Pons (tissue), 1 donor: ENCODE data around the gene COL12A1.
A peak's percentile ranks its signal among the peaks of the same experiment; 100 is the strongest.
"Not testable (repeated sequence)": the region's sequence is repeated elsewhere in the genome, so short reads cannot be mapped to it uniquely, and the experiment has no call there.

Experiments
- DNase-seq: peaks from one replicate; pipeline ENCODE4 v3.0.0-alpha.2; 2016; ENCODE audit warnings: low spot score

Gene COL12A1

DNA sequence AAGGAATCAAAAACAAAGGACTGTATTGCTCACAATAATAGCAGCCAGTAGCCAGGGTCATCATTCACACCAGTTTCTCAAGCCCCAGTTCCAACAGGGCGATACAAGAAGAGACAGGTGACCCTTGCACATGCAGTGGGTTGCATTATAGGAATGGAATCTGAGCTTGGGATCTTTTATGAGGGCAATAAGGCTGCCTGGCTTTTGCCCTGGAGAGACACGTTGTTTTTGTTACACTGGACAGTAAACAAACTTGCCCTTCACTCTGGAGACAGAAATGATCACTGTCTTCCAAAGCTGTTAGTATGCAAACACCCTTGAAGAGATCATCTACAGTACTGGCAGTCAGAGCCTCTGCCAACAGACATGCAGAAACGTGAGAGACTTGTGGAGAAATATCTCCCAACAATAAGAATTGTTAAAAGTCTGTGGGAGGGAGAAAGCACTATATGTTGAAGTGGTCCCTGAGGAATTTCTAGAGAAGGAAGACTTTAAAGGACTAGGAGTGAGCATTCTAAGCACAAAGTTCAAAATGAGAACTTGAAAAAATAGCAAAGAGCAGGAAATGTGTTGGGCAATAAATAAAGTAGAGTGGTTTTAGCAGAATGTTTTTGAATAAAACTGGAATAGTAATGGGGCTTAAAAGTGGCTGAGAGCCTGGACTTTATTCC lies 6.2 kb upstream of the COL12A1 start:
- DNase-seq: no peak

- DNase-seq: peak; percentile 83
These were observed 5.3 kb upstream of the COL12A1 start for GRCh38 chr6:75210885-75211739.

GRCh38 chr6:75209184-75209723 lies 3.4 kb upstream of the COL12A1 start:
- DNase-seq: no peak

GRCh38 chr6:75208298-75209183 lies 2.7 kb upstream of the COL12A1 start:
- DNase-seq: peak; percentile 84

DNA sequence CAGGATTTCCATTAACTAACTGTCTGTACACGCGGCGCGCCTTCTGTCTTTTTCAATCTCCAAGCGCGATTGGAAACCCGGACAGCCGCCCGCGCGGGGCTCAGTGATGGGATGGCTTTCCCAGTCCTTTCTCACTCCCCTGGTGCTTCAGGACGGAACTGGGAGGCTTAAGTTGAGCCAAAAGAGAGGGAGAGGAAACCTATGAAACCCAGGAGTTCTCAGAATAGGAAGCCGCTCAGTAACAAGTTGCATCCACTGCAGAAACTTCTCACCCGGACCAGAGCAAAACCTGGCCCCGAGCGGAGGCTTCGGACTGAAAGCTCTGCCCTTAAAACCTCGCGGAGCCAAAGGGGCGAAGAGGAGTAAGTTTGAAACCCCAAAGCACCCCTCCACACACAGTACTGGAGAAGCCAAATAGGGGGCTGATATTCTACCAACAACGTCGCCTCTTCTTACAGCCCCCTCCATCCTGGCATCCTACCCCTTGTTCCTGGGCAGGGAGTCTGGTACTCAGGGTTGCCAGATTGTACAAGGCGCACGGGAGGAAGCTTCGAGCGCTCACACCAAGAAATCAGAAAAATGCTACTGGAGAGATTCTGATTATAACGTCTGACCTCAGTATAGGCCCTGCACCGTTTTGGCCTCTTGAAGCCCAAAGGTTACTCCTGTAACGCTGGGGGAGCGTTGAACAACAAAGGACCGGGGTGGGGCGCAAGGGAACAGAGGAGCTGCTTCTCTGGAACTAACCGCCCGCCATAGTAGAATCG lies 906 bp upstream of the COL12A1 start:
- no peak for DNase-seq

- DNase-seq: no peak
These were observed 686 bp downstream of the COL12A1 start for GRCh38 chr6:75204959-75205775.

- DNase-seq: peak; percentile 56
These were observed 1.5 kb downstream of the COL12A1 start for GRCh38 chr6:75204217-75204958.

- DNase-seq: no peak
These were observed 2.1 kb downstream of the COL12A1 start for GRCh38 chr6:75203721-75204120.

DNA sequence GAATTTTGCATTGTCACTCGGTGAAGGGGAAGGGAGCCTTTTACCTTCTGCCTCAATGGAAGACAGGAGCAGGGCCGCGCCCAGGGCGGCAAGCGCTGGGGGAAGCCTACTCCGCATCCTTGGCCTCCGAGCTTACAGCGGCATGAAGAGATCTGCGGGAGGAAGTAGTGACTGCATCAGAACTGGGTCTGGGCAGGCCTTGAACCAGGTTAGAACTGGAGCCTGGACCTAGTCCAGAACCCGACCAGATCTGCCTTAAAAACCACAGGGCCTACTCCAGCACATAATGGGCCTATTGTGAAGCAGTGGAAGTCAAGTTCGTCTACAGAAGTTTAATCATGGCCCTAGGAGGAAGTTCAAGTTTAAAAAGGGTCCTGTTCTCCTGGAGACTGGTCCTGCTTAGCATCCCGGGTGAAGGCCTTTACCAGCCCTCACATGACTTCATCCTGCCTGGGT lies 3.1 kb downstream of the COL12A1 start:
- no peak for DNase-seq

- no peak for DNase-seq
These were observed 3.8 kb downstream of the COL12A1 start for GRCh38 chr6:75201901-75202672.

GRCh38 chr6:75201021-75201420 lies 4.8 kb downstream of the COL12A1 start:
- no peak for DNase-seq

DNA sequence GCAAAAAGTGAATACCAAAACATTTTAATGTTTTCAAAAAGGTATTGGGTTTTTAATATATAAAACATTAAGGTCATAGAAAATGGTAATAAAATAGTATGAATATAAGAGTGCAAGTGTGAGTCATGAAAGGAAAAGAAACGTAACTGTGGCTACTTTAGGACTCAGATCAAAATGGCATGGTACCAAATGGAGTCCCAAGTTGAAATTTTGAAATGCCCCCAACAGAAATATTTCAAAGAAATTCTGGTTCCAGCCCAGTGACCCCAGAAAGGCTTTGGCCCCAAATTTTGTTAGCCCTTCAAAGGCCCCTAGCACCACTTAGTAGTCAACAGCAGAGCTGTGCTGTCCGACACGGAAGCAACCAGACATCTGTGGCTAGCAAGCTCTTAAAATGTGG lies 6.0 kb downstream of the COL12A1 start:
- no peak for DNase-seq

DNA sequence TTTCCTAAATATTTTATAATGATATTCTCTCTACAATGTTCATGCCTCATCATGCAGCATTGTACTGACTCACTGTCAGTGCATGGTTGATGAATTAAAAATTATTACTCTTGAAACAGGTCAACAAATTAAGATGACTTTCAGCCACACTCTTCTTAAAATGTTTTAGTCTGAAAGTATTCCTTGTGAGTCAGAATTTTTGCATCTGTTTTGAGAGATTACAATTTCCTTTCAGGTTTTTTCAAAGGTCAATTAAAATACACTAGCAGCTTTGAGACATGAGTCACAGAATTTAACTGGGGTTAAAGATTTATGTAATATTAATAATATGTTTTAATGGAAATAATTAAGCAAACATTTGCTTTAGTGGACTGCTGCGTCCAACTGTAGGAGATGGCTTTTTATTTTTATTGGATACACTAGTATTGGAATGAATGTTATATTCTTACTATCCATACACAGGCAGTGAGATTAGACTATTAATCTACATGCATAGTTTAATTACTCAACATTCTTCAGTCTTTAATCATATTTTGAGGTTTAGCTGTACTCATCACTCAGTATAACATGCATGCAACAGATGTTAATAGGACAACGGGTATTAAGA lies 9.7 kb downstream of the COL12A1 start:
- no peak for DNase-seq

- DNase-seq: no peak
These were observed 17.5 kb downstream of the COL12A1 start for GRCh38 chr6:75188221-75188925.

DNA sequence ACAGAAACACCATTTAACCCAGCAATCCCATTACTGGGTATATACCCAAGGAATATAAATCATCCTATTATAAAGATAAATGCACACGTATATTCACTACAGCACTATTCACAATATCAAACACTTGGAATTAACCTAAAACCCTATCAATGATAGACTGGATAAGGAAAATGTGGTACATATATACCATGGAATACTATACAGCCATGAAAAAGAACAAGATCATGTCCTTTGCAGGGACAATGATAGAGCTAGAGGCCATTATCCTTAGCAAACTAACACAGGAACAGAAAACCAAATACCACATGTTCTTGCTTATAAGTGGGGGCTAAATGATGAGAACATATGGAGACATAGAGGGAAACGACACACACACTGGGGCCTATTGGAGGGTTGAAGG lies 19.3 kb downstream of the COL12A1 start:
- not testable (repeated sequence) for DNase-seq

- DNase-seq: no peak
These were observed 22.7 kb downstream of the COL12A1 start for GRCh38 chr6:75183099-75183541.

GRCh38 chr6:75180864-75181263 lies 25.0 kb downstream of the COL12A1 start:
- no peak for DNase-seq

GRCh38 chr6:75178757-75179156 lies 27.1 kb downstream of the COL12A1 start:
- DNase-seq: no peak
